HEK293T (cell line): ENCODE measurements around the gene TRAPPC2.
"Not testable (repeated sequence)": the region's sequence is repeated elsewhere in the genome, so short reads cannot be mapped to it uniquely, and the experiment has no call there.

Source experiments
- BHLHE40 ChIP-seq: fragments of 450-650 bp; IDR thresholded peaks from 2 replicates; pipeline ENCODE4 v1.6.1; 2016; ENCODE audit warnings: mild to moderate bottlenecking, moderate library complexity, borderline replicate concordance
- CTBP1 ChIP-seq: fragments of 450-650 bp; IDR thresholded peaks from 2 replicates; pipeline ENCODE4 v1.6.1; 2016; ENCODE audit warnings: borderline replicate concordance
- ELF4 ChIP-seq: fragments of 450-650 bp; IDR thresholded peaks from 2 replicates; pipeline ENCODE4 v1.6.1; 2017; ENCODE audit warnings: antibody characterized with exemption
- TARDBP ChIP-seq: fragments of 450-650 bp; IDR thresholded peaks from 2 replicates; pipeline ENCODE4 v1.6.1; 2016
- TF ChIP-seq, protein P1 (sequence below): fragments of 450-650 bp; IDR thresholded peaks from 2 replicates; pipeline ENCODE4 v1.6.1; 2016

DNA sequence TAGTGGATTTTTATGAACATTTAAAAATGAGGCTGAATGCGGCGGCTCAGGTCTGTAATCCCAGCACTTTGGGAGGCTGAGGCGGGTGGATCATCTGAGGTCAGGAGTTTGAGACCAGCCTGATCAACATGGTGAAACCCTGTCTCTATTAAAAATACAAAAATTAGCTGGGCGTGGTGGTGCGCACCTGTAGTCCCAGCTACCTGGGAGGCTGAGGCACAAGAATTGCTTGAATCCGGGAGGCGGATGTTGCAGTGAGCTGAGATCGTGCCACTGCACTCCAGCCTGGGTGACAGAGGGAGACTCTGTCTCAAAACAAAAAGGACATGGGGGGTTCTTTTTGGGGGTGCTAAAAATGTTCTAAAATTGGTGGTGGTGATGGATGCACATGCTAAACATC, 64.7 kb downstream of the TRAPPC2 start:
- not testable (repeated sequence) for TF ChIP-seq BHLHE40, CTBP1, ELF4, TARDBP
- TF ChIP-seq, protein P1, sequence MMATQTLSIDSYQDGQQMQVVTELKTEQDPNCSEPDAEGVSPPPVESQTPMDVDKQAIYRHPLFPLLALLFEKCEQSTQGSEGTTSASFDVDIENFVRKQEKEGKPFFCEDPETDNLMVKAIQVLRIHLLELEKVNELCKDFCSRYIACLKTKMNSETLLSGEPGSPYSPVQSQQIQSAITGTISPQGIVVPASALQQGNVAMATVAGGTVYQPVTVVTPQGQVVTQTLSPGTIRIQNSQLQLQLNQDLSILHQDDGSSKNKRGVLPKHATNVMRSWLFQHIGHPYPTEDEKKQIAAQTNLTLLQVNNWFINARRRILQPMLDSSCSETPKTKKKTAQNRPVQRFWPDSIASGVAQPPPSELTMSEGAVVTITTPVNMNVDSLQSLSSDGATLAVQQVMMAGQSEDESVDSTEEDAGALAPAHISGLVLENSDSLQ: not testable (repeated sequence)
